ENCODE measurements around the gene CENPM.

CENPM gene, protein sequence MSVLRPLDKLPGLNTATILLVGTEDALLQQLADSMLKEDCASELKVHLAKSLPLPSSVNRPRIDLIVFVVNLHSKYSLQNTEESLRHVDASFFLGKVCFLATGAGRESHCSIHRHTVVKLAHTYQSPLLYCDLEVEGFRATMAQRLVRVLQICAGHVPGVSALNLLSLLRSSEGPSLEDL

DNA sequence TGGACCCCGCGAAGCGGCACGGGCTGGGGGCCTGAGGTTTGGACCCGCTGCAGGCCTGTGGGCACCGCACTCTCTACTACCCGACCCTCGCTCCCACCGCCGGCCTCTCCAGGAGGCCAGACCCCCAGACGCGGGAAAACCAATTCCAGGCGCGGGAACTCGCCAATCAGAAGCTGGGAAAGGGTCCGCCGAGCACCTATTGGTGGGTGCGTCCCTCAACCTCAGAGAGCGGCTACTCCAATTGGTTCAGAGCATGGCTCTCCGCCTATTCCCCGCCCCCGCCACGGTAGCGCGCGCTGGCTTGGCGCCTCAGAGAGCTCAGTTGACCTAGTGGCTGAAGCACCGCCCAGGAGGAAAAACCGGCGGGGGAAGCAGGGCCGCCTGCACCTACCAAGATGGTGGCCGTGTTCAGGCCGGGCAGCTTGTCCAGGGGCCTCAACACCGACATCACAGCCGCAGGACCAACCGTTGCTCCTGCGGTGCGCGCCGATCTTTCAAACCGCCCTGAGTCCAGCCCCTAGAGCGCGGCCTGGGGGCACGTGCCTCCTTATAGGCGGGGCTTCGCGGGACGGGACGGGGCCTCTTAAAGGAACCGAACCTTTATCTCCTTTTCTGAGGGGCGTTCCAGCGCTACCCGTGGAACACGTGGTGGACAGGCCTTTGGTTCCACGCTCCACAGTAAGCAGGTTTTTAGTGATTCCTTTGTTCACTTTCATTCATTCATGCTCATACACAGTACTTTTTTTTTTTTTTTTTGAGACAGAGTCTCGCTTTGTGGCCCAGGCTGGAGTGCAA, at the start of gene CENPM:
CENPM (minus strand) TSS at position 524 of the 795 bp plus-strand sequence; CDS start at position 448, 76 bp downstream.
- peak; percentile 98 for DNase-seq (ENCODE audit: low spot score)

DNA sequence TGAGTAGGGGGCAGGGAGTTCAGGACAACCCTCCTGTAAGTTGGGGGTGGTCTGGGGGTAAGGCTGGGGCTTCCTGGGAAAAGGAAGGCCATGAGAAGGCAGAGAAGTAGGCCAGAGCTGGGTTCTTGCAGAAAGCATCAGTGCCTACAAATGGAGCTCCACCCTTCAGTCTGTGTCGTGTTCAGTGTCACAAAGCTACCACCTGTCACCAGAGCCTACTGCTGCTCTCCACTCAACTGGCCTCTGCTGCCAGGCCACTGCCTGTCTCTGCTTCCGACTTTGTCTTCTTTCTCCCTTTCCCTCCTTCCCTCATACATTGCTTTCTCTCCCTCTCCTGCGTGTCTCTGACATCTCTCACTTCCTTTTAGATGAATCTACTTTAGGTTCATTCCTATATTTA, 48.3 kb upstream of the CENPM start:
- DNase-seq (ENCODE audit: low spot score) = no peak

DNA sequence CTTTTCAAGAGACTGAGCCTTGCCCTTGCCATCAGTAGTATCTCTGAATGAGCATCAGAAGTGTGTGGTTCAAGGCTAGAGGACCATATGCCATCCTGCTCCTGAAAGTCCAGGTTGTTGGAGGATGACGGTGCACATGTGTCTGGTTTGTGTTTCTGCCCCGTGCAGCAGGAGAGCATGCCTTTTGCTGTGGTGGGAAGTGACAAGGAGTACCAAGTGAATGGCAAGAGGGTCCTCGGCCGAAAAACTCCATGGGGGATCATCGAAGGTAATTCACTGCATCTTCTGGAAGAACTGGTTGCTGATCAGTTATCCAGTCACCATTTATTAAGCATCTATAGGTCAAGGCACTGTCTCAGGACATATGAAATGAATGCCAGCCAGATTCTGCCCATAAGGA, 45.5 kb upstream of the CENPM start:
- DNase-seq (ENCODE audit: low spot score) = no peak

DNA sequence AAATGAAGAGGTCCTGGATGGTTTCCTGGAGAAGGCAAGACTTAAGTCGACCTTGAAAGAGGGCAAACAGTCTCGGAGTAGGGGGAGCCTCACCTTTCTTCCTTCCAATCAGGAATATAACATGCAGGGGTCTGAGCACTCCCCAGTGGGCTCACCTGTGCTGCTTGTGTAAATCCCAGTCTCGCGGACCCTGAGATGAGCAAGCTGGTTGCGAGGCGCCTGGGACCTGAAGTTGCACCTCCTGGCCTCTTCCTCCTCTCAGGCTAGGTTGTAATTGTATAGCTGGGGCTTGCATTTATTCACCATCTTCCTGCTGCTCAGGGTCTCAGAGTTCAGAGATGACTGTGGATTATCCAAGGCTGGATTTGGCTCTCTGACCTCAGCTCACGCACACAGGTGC, 44.2 kb upstream of the CENPM start:
- no peak for DNase-seq (ENCODE audit: low spot score)

DNA sequence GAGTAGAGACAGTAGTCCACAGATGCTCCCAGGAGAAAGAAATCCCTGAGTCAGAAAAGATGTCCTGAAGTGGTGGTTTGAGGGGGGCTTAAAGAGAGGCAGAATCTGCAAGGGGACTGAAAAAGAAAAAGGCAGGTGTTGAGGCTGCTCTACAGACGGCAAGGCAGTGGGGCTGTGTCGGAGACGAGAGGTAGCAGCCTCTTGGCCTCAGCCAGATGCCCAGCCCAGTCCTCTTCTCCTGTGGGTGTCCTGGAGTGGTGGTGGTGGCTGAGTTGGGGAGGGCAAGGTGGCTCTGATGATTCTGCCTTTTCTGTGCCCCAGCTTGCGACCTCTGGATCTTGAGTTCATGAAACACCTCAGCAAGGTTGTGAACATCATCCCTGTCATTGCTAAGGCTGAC, 42.3 kb upstream of the CENPM start:
- DNase-seq (ENCODE audit: low spot score) = no peak

DNA sequence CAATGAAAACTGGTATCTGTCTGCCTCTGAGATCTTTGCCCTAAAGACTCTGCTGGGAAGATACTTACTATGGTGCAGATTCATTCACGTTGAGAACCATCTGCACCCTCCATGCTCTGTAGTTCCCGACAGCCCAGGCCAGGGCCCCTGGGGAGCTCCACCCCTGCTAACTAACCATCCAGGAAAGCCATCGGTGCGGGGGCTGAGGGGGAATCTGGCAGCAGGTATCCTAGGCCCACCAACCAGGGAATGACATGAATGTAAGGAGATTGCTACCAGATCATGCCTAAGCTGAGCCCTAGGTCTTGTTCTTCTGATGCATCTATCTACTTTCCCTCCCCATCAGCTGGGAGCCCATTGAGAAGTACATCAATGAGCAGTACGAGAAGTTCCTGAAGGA, 40.3 kb upstream of the CENPM start:
- DNase-seq (ENCODE audit: low spot score) = no peak

DNA sequence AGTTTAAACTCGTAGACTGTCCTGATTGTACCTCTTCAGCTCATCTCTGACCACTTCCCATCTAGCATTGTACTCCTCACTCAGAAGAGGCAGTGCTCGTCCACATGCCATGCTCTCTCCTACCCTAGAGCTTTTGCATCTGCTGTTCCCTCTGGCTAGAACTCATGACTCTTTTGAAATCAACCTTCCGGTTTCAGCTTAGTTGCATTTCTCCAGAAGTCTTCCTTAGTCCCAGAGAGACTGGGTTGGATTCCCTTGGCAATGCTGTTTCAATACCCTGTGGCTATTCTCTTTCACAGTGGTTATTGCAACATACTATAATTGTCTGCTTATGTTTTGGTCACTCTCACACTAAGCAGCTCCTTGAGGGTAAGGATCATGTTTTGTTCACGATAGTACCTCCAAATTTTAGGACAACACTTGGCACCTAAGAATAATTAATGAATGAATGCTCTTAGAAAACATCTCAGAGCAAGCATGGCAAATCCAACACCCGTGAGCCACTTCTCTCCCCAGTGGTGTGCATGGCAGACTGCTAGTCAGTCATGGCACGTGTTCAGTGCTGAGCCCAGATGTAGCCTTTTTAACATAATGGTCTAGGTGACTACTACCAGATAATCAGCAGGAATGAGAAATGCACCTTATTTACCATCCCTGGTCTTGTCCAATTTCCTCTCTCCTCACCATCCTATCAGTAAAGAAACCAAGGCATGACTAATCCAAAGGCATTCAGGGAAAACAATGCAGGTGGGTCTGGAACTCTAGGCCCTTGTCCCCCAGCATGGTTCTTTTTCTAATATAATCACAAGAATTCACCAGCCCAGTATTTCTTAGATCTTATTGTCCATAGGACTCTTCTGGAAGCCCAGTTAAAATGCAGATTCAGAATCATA, 36.8 kb upstream of the CENPM start:
- DNase-seq (ENCODE audit: low spot score) = no peak

DNA sequence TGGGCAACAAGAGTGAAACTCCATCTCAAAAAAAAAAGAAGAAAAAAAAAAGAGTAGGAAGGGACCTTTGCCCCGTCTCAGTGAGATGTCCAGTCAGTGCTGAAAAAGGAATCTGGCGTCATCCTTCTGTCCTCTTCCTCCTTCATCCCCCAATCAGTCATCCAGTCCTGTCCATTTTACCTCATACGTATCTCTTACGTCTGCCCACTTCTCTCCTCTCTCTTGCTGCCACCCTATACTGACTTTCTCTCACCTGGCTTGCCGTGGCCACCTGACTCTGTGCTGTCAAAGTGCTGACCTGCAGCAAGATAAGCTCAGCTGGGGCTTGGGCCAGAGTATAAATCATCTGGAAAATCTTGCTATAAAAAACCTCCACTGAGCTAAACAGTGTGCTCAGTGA, 35.9 kb upstream of the CENPM start:
- DNase-seq (ENCODE audit: low spot score) = no peak

DNA sequence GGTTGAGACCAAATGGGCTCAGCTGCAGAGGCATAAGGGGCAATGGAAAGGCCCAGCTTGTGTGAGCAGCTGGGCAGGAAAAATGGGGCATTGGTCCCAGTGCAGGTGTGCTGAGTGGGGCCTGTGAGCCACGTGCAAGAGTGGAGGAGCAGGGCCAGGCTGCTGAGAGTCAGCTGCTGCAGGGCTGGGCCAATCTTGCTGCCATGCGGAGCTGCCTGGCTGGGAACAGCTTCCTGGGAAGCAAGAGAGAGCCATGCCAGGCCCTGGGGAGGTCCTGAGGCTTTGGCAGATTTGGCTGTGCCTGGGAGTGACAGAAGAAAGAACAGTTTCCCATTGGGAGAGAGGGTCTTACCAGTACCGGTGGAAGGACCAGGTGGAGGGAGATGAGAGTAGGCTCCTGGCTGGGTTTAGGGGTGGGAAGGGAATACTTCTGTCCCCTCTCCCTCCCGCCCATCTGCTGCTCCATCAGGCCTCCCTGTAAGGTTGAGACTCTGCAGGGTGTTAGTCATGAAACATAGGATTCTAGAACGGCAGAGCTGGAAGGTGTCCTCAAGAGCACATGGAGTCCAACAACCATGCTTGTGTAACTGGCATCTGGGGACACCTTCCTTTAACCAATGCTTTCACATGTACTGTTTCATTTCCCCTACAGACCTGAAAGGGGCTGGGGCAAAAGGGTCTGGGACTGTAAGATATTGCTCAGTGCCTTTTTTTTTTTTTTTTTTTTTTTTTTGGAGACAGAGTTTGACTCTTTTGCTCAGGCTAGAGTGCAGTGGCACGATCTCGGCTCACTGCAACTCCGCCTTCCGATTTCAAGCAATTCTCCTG, 32.7 kb upstream of the CENPM start:
- DNase-seq (ENCODE audit: low spot score) = no peak

DNA sequence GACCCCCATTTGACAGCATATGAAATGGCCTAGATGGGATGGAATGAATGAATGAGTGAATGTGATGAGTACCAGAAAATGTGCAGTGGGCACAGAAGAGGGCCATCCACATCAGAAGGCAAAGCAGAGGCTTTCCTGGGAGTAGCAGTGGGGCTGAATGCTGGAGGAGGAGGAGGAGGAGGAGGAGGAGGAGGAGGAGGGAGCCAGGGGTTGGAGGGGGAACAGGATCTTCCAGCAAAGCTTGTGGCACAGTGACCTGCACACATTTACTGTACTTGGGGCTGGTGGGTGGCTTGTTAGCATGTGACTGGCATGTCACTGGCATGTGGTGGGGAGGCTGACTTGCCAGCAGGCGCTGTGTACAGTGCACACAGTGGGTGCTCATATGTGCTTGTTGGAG, 31.8 kb upstream of the CENPM start:
- DNase-seq (ENCODE audit: low spot score) = no peak

DNA sequence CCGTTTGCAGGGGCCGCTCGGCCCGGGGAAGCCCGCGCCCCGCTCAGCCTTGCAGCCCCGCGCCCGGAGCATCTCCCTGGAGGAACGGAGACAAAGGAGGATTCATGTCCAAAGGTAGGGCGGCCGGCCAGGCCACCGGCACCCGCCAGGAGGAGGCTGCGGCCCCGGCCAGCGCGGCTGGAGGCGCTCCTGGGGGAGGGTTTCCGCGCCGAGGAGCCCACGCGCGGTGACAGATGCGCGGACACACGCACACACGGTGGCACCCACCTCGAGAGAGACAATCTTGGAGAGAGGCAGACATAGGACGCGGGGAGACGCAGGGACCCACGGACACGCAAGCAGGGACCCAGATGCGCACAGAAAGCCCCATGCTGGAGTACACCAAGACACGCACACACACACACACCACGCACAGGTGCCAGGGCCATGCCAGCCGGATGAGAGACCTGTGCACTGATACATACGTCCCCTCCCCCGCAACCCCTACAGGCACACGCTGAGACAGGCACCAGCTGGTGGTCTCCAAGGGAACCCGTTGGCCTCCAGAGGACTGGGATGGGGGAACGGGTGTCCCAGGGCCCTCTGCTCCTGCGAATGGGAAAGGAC, 30.1 kb upstream of the CENPM start:
- peak; percentile 67 for DNase-seq (ENCODE audit: low spot score)

DNA sequence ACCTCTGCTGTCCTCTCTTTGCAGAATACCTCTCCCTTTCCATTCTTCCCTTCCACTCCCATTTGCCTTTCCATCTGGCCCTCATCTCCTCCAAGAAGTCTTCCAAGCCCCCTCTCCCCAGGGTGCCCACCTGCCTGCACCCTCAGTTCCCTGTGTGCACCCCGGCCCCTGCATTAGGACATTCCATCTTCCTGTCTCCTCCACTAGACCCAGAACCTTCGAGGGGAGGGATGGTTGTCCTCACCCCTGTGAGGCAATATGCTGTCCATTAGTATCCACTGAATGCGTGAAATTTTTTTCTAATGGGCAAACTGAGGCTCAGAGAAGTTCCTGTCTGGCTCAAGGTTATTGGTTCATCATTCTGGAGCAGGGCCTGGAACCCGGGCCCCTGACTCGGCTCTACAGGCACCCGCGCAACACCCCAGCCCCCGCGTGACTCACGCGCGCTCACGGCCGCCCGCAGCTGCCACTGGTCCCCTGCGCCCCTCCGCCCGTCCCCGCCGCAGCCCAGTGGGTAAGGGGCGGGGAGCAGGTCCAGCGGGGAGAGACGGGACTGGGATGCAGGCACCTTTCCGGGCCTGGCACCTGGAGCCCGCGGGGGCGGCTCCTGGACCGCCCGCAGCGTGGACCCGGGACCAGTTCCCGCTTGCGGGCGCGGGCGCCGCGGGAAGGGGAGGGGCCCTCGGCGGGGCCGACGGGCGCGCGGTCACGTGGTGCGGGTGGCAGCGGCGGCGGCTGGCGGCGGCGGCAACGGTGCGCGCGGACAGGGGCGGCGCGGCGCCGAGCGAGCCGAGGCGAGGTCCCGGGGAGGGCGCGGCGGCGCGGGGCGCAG, 29.3 kb upstream of the CENPM start:
- peak; percentile 71 for DNase-seq (ENCODE audit: low spot score)

DNA sequence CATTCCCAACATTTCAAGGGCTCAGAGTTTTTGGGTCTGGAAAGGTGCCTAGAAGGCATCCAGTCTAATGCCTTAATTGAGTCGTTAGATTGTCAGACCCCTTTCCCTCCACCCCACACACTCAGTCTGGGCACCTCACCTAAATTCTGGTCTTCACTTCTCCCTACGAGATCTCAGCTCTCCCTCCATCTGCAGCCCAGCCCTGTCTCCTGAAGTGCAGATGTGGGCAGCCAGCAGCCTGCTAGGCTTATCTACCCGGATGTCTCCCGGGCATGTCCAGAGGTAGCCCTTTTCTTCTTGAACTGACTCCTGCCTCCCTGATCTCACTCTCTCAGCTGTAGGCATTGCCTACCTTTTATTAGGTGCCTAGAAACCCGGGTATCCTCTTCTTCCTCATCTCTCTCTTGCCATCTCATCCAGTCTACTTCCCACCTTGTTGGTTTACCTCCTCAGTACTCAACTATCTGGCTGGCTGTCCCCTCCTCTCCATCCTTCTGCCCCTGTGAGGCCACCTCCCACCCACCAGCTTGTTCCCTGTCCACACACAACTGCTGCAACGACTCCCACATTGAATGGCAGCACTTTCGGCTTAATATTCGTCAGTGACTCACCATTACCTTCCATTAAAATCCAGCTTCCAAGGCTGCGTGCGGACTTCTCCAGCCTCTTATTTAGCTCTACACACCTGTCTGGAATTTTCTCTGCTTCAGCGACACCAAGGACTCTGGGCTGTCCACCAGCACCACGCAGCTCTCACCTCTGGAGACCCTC, 28.5 kb upstream of the CENPM start:
- no peak for DNase-seq (ENCODE audit: low spot score)

DNA sequence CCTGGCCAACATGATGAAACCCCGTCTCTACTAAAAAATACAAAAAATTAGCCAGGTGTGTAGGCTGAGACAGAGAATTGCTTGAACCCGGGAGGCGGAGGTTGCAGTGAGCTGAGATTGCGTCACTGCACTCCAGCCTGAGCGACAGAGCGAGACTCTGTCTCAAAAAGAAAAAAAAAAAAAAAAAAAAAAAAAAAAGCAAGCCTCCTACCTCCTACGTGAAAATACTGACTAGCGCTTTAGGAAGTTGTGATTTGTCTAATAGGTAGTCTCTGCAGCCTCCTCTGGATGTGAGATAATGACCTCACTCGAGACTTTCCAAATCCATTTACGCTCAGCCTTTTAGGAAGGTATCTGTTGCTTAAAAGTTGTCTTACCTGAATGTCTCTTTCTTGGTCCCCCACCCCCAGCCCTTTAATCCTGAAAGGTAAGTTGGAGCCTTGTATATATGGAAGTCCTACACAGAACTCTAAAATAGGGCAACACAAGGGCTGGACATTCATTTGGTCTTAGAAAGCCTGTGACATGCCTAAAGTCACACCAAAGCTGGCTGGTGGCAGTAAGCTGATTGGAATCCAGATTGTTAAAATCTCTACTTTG, 27.8 kb upstream of the CENPM start:
- no peak for DNase-seq (ENCODE audit: low spot score)

DNA sequence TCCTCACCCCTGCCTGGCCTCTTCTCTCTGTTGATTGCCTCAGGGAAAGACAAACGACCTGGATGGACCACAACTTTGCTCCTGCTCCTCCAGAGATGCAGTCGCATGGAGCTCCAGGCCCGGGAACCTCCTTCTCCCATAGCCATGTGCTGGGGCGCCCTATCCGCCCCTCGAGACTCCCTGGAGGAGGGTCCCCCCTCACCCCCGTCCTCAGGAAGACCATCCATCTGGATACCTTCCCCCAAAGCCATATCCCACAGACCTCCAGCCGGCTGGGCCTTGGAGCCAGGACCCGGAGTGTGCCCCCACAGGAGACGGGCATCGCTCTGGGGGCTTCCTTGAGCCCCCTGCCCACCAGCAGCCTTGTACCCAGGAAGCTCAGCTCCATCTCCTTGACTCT, 24.5 kb upstream of the CENPM start:
- DNase-seq (ENCODE audit: low spot score) = no peak

DNA sequence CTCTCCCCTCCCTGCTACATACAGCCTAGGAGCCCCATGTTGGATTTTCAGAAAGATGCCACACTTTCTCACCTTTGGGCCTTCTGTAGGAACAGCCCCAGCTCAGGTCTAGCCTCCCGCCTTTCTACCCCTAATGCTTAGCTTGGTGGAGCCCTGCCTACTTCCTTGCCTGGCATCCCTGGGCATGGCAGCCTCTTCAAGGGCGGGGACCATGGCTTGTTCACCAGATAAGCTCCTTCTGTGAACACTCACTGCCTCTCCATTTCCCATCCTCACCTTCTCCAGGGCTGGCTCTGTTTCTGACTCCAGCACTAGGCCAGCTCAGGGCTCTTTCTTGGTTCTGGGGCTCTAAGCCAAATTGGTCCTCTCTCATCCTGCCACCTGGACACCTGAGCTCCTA, 23.6 kb upstream of the CENPM start:
- DNase-seq (ENCODE audit: low spot score) = no peak

DNA sequence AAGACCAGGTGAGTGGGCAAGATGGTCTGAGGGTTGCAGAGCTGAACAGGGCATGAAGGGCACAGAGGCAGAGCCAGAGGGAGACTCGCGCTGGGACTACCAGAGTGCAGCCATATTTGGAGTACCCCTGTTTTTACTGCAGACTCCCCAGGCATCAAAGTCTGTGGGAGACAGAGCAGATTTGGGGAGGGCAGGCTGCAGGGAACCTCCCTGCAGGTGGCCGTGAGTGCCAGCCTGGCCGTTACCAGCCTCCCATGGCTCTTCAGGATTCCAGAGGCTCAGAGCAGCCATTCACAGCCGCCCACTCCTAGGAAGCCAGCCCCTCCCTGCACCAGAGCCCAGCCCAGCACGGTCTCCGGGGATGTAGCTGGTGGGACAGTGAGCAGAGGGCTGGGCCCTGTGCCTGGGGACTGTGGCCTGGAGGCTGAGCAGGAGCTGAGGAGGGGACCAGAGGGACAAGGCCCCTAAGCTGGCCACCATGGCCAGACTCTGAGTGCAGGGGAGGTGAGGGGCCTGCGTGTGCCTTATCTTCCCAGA, 22.2 kb upstream of the CENPM start, which contains the start of gene SEPTIN3:
SEPTIN3 (plus strand) TSS at position 334 of the 537 bp plus-strand sequence. CDS start 2,050 bp downstream, outside the sequence.
- no peak for DNase-seq (ENCODE audit: low spot score)

DNA sequence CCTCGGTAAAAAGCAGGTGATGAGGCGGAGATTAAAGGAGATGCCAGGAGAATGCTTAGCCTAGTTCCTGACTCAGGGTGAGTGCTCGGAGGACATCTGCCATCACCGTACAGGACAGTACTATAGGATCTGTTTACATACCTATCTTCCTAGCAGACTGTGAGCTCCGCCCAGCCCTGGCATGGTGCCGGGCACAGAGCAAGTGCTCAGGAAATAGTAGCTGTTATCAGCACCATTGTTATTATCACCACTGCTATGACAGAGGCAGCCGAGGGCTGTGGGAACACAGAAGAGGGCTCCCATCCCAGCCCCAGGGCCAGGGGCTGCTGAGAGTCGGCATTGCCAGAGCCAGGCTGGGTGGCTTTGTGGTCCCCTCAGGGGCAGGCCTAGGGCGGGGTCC, 21.6 kb upstream of the CENPM start:
- DNase-seq (ENCODE audit: low spot score) = no peak

Data from ecto neural progenitor cell (in vitro differentiated cells).